IMR-90 (cell line): ENCODE results near the gene DACT2. TPM values are rescaled to one million over a fixed set of nuclear protein-coding genes. Genes with fewer than 3 reads are reported as not detected.

ENCODE experiments used
- ATAC-seq: fragments of 200-7000 bp; cut with Tn5 transposase; 2 replicates; pipeline ENCODE4 v1.9.1; 2020; ENCODE audit warnings: low read depth, mild to moderate bottlenecking, moderate library complexity
- BruUV-seq: library from RNA; stranded (reverse); fragments of 400-500 nt; replicated peaks from 2 replicates; lab custom pipeline; 2021; lab: Mats Ljungman, UMichigan
- CTCF ChIA-PET: fragments of 300-600 bp; formaldehyde crosslinking; extraction: SDS; loops from one replicate; lab custom pipeline; 2021; ENCODE audit warnings: antibody characterized with exemption; lab: Yijun Ruan, JAX
- POLR2A ChIA-PET: fragments of 300-600 bp; sonication (Branson Sonifier 250); formaldehyde crosslinking; loops from one replicate; lab custom pipeline; 2022; ENCODE audit warnings: antibody characterized with exemption; ENCODE audit not compliant: unreplicated experiment; lab: Charles Lee
- DNase-seq: peaks from one replicate; pipeline ENCODE4 v3.0.0; 2013
- H2AFZ ChIP-seq: replicated peaks from 2 replicates; pipeline ENCODE3; 2013; ENCODE audit warnings: low read length, mild to moderate bottlenecking; ENCODE audit not compliant: poor library complexity
- H2AK5ac ChIP-seq: 2 replicates; pipeline ENCODE4 v1.6.1; 2013; ENCODE audit warnings: low read depth, low read length, inconsistent platforms
- H2AK9ac ChIP-seq: replicated peaks from 2 replicates; pipeline ENCODE3; 2013; ENCODE audit warnings: mild to moderate bottlenecking, low read depth, low read length, moderate library complexity; ENCODE audit not compliant: poor library complexity
- H2BK120ac ChIP-seq: 2 replicates; pipeline ENCODE4 v1.6.1; 2013; ENCODE audit warnings: low read depth, low read length, inconsistent platforms
- H2BK15ac ChIP-seq: 3 replicates; pipeline ENCODE4 v1.6.1; 2013; ENCODE audit warnings: low read depth, low read length, inconsistent platforms
- H2BK20ac ChIP-seq: 2 replicates; pipeline ENCODE4 v1.6.1; 2013; ENCODE audit warnings: low read depth, mild to moderate bottlenecking, inconsistent platforms, low read length, moderate library complexity
- H2BK5ac ChIP-seq: 2 replicates; pipeline ENCODE4 v1.6.1; 2013; ENCODE audit warnings: mild to moderate bottlenecking, low read depth, low read length, inconsistent platforms; ENCODE audit not compliant: poor library complexity, severe bottlenecking
- H3K14ac ChIP-seq: replicated peaks from 2 replicates; pipeline ENCODE4 v1.6.1; 2013; ENCODE audit warnings: low read depth, low read length, inconsistent platforms
- H3K18ac ChIP-seq: 2 replicates; pipeline ENCODE4 v1.6.1; 2013; ENCODE audit warnings: low read depth, low read length, control low read depth
- H3K23ac ChIP-seq: 2 replicates; pipeline ENCODE4 v1.6.1; 2013; ENCODE audit warnings: low read depth, low read length, inconsistent platforms
- H3K27ac ChIP-seq: 2 replicates; pipeline ENCODE4 v1.5.1; 2013; ENCODE audit warnings: mild to moderate bottlenecking, control low read depth, low read length; ENCODE audit not compliant: insufficient read depth
- H3K27me3 ChIP-seq: 2 replicates; pipeline ENCODE4 v1.6.1; 2013; ENCODE audit warnings: low read length; ENCODE audit not compliant: control insufficient read depth, insufficient read depth
- H3K36me3 ChIP-seq: 2 replicates; pipeline ENCODE4 v1.6.1; 2013; ENCODE audit warnings: low read length, mixed read lengths; ENCODE audit not compliant: control insufficient read depth, insufficient read depth
- H3K4ac ChIP-seq: 2 replicates; pipeline ENCODE4 v1.6.1; 2013; ENCODE audit warnings: low read depth, low read length, inconsistent platforms
- H3K4me1 ChIP-seq: 2 replicates; pipeline ENCODE4 v1.6.1; 2013; ENCODE audit warnings: low read length, mixed read lengths; ENCODE audit not compliant: control insufficient read depth, insufficient read depth
- H3K4me2 ChIP-seq: 2 replicates; pipeline ENCODE4 v1.6.1; 2013; ENCODE audit warnings: low read depth, mild to moderate bottlenecking, control low read depth, low read length, moderate library complexity
- H3K4me3 ChIP-seq: 2 replicates; pipeline ENCODE4 v1.5.1; 2013; ENCODE audit warnings: low read depth, mild to moderate bottlenecking, control low read depth, low read length, moderate library complexity; ENCODE audit not compliant: insufficient read depth
- H3K56ac ChIP-seq: 2 replicates; pipeline ENCODE4 v1.6.1; 2013; ENCODE audit warnings: low read length, inconsistent platforms; ENCODE audit not compliant: insufficient read depth; ENCODE audit errors: extremely low read depth
- H3K79me1 ChIP-seq, 2 experiments: 2 replicates each; pipeline ENCODE4 v1.6.1; 2013; ENCODE audit warnings: low read length in 2 of 2, inconsistent platforms in 1 of 2, low read depth in 1 of 2
- H3K9ac ChIP-seq: 2 replicates; pipeline ENCODE4 v1.6.1; 2013; ENCODE audit warnings: low read depth, low read length, control low read depth
- H3K9me1 ChIP-seq: 2 replicates; pipeline ENCODE4 v1.6.1; 2013; ENCODE audit warnings: low read length, inconsistent platforms; ENCODE audit not compliant: insufficient read depth
- H3K9me3 ChIP-seq: 2 replicates; pipeline ENCODE4 v1.6.1; 2013; ENCODE audit warnings: low read length; ENCODE audit not compliant: control insufficient read depth, insufficient read depth
- H4K20me1 ChIP-seq: 2 replicates; pipeline ENCODE4 v1.6.1; 2013; ENCODE audit warnings: low read length, inconsistent platforms; ENCODE audit not compliant: insufficient read depth
- H4K5ac ChIP-seq: 2 replicates; pipeline ENCODE4 v1.6.1; 2013; ENCODE audit warnings: mild to moderate bottlenecking, low read depth, low read length, control low read depth
- H4K8ac ChIP-seq, 2 experiments: 2 replicates each; pipeline ENCODE4 v1.6.1; 2013; ENCODE audit warnings: low read depth in 2 of 2, low read length in 2 of 2, control low read depth in 1 of 2, inconsistent platforms in 1 of 2
- H4K91ac ChIP-seq: 2 replicates; pipeline ENCODE4 v1.6.1; 2013; ENCODE audit warnings: low read depth, low read length, inconsistent platforms; ENCODE audit not compliant: insufficient read depth
- BHLHE40 ChIP-seq: fragments of 150-350 bp; IDR thresholded peaks from 2 replicates; pipeline ENCODE4 v1.6.1; 2016; ENCODE audit warnings: mild to moderate bottlenecking, low read depth, low read length
- MAFK ChIP-seq: IDR thresholded peaks from 2 replicates; pipeline ENCODE4 v1.6.1; 2012; ENCODE audit warnings: low read depth, low read length, improper control_type of control experiment
- MAZ ChIP-seq: IDR thresholded peaks from 2 replicates; pipeline ENCODE4 v1.6.1; 2012; ENCODE audit warnings: low read depth, mild to moderate bottlenecking, low read length, improper control_type of control experiment, moderate library complexity, borderline replicate concordance
- NFE2L2 ChIP-seq: fragments of 150-350 bp; IDR thresholded peaks from 2 replicates; pipeline ENCODE4 v1.6.1; 2016; ENCODE audit warnings: low read depth, mild to moderate bottlenecking, low read length
- POLR2A ChIP-seq: IDR thresholded peaks from 2 replicates; pipeline ENCODE4 v1.6.1; 2012; ENCODE audit warnings: mild to moderate bottlenecking, low read depth, low read length
- RAD21 ChIP-seq: IDR thresholded peaks from 2 replicates; pipeline ENCODE4 v1.6.1; 2012; ENCODE audit warnings: low read length, improper control_type of control experiment
- RCOR1 ChIP-seq: IDR thresholded peaks from 2 replicates; pipeline ENCODE4 v1.6.1; 2012; ENCODE audit warnings: mild to moderate bottlenecking, low read length, improper control_type of control experiment; ENCODE audit not compliant: insufficient replicate concordance
- RFX5 ChIP-seq: IDR thresholded peaks from 2 replicates; pipeline ENCODE4 v1.8.0; 2012; ENCODE audit warnings: low read depth, mild to moderate bottlenecking, low read length, moderate library complexity
- USF2 ChIP-seq: fragments of 150-350 bp; IDR thresholded peaks from 2 replicates; pipeline ENCODE4 v1.6.1; 2017; ENCODE audit warnings: mild to moderate bottlenecking, antibody characterized with exemption, low read length, low read depth
- WGBS, 2 experiments: methylation state at CpG; one replicate each; pipeline versions ENCODE4 v1.1.5 to v1.1.7; 2013; ENCODE audit warnings: missing lambda C conversion rate in 2 of 2; ENCODE audit not compliant: insufficient read length in 1 of 2; ENCODE audit errors: extremely low coverage in 2 of 2; 5-methylcytosine and 5-hydroxymethylcytosine counted together
- dilution Hi-C: fragments of 300-500 bp; cut with HindIII; formaldehyde crosslinking; loops from one replicate; pipeline ENCODE4 v1.14.3; 2018; ENCODE audit warnings: low sequenced_read_pairs; ENCODE audit not compliant: unreplicated experiment
- in situ Hi-C: fragments of 300-500 bp; cut with MboI; formaldehyde crosslinking; loops from 3 replicates; pipeline ENCODE4 v1.14.3; 2019; ENCODE audit warnings: low sequenced_read_pairs, inconsistent platforms, mixed read lengths
- intact Hi-C: fragments of 100-400 bp; cut with micrococcal nuclease; formaldehyde crosslinking; loops from 2 replicates; pipeline ENCODE4 v1.10.0; 2022
- polyA plus RNA-seq, 3 experiments: library from polyadenylated mRNA; depleted of rRNA; stranded (reverse); fragments of >200 nt; gene quantifications; 2 replicates each; pipeline ENCODE4 v1.2.3, GENCODE V29; 2012; ENCODE audit warnings: low replicate concordance in 1 of 3
- total RNA-seq: library from RNA; depleted of rRNA; stranded (reverse); fragments of >200 nt; gene quantifications from 2 replicates; pipeline ENCODE4 v1.2.3, GENCODE V29; 2012

Gene DACT2
- total and polyA plus RNA-seq, 2 of the 4 experiments (the other 2 are of a cell fraction) = not detected

GRCh38 chr6:168366473-168366872 is 46.9 kb upstream of the DACT2 start:
- no peak overlapping the region for H4K91ac ChIP-seq
- no peaks in the 10 kb centered on the region for H4K20me1 ChIP-seq
- H3K36me3 ChIP-seq = no peaks in the 10 kb centered on the region
- no peak overlapping the region for H3K23ac ChIP-seq
- H3K18ac ChIP-seq = no peak overlapping the region
- no peak overlapping the region for H2BK120ac ChIP-seq
- no peak overlapping the region for H3K4me2 ChIP-seq
- intact Hi-C loops (no loop called here), dilution Hi-C loops (no loop called here), in situ Hi-C loops (no loop called here)
- no peak overlapping the region for H3K14ac ChIP-seq
- no peak overlapping the region for H3K9ac ChIP-seq
- H3K4me1 ChIP-seq = no peaks in the 10 kb centered on the region
- no peak overlapping the region for H3K4ac ChIP-seq
- no peaks in the 10 kb centered on the region for H3K9me1 ChIP-seq
- no peak overlapping the region for H4K5ac ChIP-seq
- no peak overlapping the region for H2AK5ac ChIP-seq
- POLR2A ChIA-PET = no interaction called here
- H3K4me3 ChIP-seq = no peak overlapping the region
- H2AFZ ChIP-seq = no peak overlapping the region
- H3K56ac ChIP-seq = no peak overlapping the region
- CTCF ChIA-PET = no interaction called here
- 80% methylated on average over 1 of the region's 9 CpGs; no CpG with 5 or more reads in 1 of the 2 experiments for WGBS, 2 experiments
- H2BK5ac ChIP-seq = no peak overlapping the region
- no peak for TF ChIP-seq BHLHE40
- no peak for TF ChIP-seq USF2
- TF ChIP-seq RAD21 = no peak
- TF ChIP-seq POLR2A = no peak
- TF ChIP-seq MAZ = no peak
- no peak for TF ChIP-seq RCOR1
- no peak for TF ChIP-seq NFE2L2
- no peak for TF ChIP-seq RFX5
- no peak for TF ChIP-seq MAFK
- no peaks in the 10 kb centered on the region for H3K27me3 ChIP-seq
- no peak overlapping the region for H2AK9ac ChIP-seq
- H2BK15ac ChIP-seq = no peak overlapping the region
- no TSS peak for BruUV-seq
- H3K79me1 ChIP-seq = no peaks in the 10 kb centered on the region
- peaks cover 39% of the 10 kb centered on the region for H3K9me3 ChIP-seq
- H4K8ac ChIP-seq = no peak overlapping the region
- no peak for ATAC-seq
- no peak overlapping the region for H3K27ac ChIP-seq
- no peak overlapping the region for H2BK20ac ChIP-seq
- no peak for DNase-seq
